Smooth muscle cell (in vitro differentiated cells): ENCODE data around the gene TMEM258. TPM values are rescaled to one million over a fixed set of nuclear protein-coding genes. Genes with fewer than 3 reads are reported as not detected.

ENCODE experiments used
- DNase-seq: peaks from one replicate; lab custom pipeline; 2025; ENCODE audit not compliant: unreplicated experiment; lab: John Stamatoyannopoulos, UW
- H2AFZ ChIP-seq: fragments of 200-600 bp; sonication (generic); 2 replicates; pipeline ENCODE4 v1.6.0; 2016; ENCODE audit warnings: antibody characterized with exemption, low read depth, mild to moderate bottlenecking
- H3F3A ChIP-seq: fragments of 200-600 bp; sonication (generic); 2 replicates; pipeline ENCODE4 v1.6.0; 2017; ENCODE audit warnings: antibody characterized with exemption, low read depth
- H3K27ac ChIP-seq: fragments of 200-600 bp; sonication (generic); 2 replicates; pipeline ENCODE4 v1.5.1; 2016; ENCODE audit warnings: low read depth, mild to moderate bottlenecking
- H3K27me3 ChIP-seq: fragments of 200-600 bp; sonication (generic); 2 replicates; pipeline ENCODE4 v1.6.1; 2016; ENCODE audit warnings: low read depth, mild to moderate bottlenecking
- H3K36me3 ChIP-seq: fragments of 200-600 bp; sonication (generic); 2 replicates; pipeline ENCODE4 v1.5.1; 2016; ENCODE audit warnings: low read depth
- H3K4me1 ChIP-seq: fragments of 200-600 bp; sonication (generic); 2 replicates; pipeline ENCODE4 v1.5.1; 2016; ENCODE audit warnings: low read depth
- H3K4me2 ChIP-seq: fragments of 200-600 bp; sonication (generic); 2 replicates; pipeline ENCODE4 v1.6.0; 2016; ENCODE audit warnings: mild to moderate bottlenecking
- H3K4me3 ChIP-seq: fragments of 200-600 bp; sonication (generic); 2 replicates; pipeline ENCODE4 v1.5.1; 2016; ENCODE audit warnings: mild to moderate bottlenecking
- H3K79me2 ChIP-seq: fragments of 200-600 bp; sonication (generic); 2 replicates; pipeline ENCODE4 v1.6.0; 2016; ENCODE audit warnings: low read depth, mild to moderate bottlenecking
- H3K9ac ChIP-seq: fragments of 200-600 bp; sonication (generic); 2 replicates; pipeline ENCODE4 v1.6.0; 2016; ENCODE audit warnings: low read depth
- H3K9me3 ChIP-seq: fragments of 200-600 bp; sonication (generic); replicated peaks from 2 replicates; pipeline ENCODE4 v1.5.1; 2016; ENCODE audit warnings: low read depth
- H4K20me1 ChIP-seq: fragments of 200-600 bp; sonication (generic); 2 replicates; pipeline ENCODE4 v1.6.0; 2016; ENCODE audit warnings: low read depth
- WGBS: methylation state at CpG from one replicate; pipeline ENCODE4 v1.1.7; 2016; ENCODE audit warnings: low lambda C conversion rate; 5-methylcytosine and 5-hydroxymethylcytosine counted together
- polyA plus RNA-seq: library from polyadenylated mRNA; unstranded; fragments of >200 nt; fragmentation: Nextera tagmentation; extraction: Ambion mirVana; gene quantifications from 2 replicates; pipeline ENCODE4 v1.2.1, GENCODE V29; 2016
- total RNA-seq: library from RNA; depleted of rRNA; stranded (reverse); fragments of >200 nt; gene quantifications from 2 replicates; pipeline ENCODE4 v1.2.3, GENCODE V29; 2014
- TF ChIP-seq, protein P1 (sequence below): fragments of 200-600 bp; sonication (generic); IDR thresholded peaks from 2 replicates; pipeline ENCODE4 v1.5.1; 2017; ENCODE audit warnings: borderline replicate concordance, mild to moderate bottlenecking, antibody characterized with exemption; ENCODE audit not compliant: insufficient read depth, poor library complexity, severe bottlenecking

The TMEM258 gene
- total and polyA plus RNA-seq, 2 experiments from 2014 or later, result 118 to 300 TPM

DNA sequence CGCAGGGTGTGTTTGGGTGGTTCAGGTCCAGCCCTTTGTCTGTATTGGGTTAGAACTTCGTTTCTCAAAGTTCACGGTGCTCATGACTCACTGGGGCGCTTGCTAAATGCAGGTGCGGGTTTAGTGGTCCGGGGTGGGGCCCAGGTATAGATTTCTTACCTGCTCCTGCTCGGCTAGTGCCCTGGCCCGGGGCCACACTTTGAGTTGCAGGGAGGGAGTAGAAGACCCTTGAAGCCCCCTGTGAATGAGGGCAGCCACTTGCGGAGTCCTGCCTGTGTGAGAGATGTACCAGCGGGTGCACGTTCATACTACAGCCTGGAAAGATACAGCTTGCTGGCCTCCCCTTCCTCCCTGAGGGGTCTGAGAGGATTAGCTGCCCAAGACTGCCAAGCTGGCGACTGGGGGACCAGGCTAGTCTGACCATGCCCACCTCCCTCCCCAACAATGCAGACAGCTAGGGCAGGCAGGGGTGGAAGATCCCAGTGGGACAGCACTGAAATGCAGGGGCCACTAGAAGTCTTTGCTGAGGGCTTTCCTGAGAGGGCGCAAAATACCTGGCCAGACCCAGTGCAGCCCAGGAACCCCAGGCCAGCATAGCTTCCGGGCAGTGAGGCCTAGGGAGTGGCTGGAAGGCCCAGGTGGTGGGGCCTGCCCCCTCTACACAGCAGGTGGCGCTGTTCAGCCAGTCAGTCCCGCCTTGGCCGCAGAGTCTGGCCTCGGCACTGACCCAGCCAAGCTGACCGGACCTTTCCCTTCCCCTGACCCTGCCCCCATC is 45.0 kb downstream of the TMEM258 start:
- Histone ChIP-seq H3K4me2 (no peak overlapping the region), H2AFZ (no peak overlapping the region), H3K4me1 (peaks cover 14% of the 10 kb centered on the region), H3K27ac (no peak overlapping the region), H4K20me1 (no peaks in the 10 kb centered on the region), H3K36me3 (no peaks in the 10 kb centered on the region), H3K27me3 (no peaks in the 10 kb centered on the region), H3K9me3 (no peaks in the 10 kb centered on the region), H3K79me2 (no peaks in the 10 kb centered on the region), H3F3A (peaks cover 8% of the 10 kb centered on the region), H3K9ac (no peak overlapping the region), H3K4me3 (no peak overlapping the region)
- DNase-seq, result peak; percentile 35
- 60% methylated on average over 19 of the region's 19 CpGs for WGBS
- TF ChIP-seq, protein P1, sequence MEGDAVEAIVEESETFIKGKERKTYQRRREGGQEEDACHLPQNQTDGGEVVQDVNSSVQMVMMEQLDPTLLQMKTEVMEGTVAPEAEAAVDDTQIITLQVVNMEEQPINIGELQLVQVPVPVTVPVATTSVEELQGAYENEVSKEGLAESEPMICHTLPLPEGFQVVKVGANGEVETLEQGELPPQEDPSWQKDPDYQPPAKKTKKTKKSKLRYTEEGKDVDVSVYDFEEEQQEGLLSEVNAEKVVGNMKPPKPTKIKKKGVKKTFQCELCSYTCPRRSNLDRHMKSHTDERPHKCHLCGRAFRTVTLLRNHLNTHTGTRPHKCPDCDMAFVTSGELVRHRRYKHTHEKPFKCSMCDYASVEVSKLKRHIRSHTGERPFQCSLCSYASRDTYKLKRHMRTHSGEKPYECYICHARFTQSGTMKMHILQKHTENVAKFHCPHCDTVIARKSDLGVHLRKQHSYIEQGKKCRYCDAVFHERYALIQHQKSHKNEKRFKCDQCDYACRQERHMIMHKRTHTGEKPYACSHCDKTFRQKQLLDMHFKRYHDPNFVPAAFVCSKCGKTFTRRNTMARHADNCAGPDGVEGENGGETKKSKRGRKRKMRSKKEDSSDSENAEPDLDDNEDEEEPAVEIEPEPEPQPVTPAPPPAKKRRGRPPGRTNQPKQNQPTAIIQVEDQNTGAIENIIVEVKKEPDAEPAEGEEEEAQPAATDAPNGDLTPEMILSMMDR, result peak; percentile 92

DNA sequence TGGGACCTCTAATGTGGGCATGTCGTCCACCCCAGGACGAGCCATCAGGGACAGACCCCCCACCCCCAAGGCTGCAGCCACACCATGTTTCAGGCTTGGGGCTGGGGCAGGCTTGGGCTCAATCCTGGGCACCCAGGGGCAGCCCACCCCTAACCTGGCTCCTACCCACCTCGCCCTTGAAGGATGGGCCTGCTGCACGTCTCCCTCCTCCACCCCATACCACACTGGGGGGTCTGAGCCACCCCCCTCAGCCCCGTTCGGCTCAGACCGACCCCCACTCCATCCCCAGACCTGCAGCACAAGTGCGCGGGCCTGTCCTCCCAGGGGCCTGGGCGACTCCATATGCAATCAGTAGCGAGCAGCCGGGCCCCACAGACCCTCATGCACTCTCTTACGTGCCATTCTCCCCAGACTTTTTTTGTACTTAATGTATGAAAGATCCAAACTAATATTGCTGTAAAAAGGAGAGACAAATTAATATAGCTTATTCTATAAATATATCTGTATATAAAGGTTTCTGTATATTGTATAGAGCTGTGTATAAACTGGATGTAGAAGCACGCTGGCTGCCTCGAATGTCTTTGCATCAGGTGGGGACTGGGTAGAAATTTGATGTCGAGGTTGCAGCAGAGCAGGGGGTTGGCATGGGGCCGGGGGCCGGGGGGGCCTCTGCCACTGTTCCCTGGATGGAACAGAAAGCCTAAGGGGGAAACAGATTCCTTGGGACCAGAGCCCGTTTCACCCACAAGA is 45.8 kb downstream of the TMEM258 start:
- Histone ChIP-seq H3K27me3 (no peaks in the 10 kb centered on the region), H3K36me3 (no peaks in the 10 kb centered on the region), H3K27ac (no peak overlapping the region), H3K9ac (no peak overlapping the region), H2AFZ (no peak overlapping the region), H4K20me1 (no peaks in the 10 kb centered on the region), H3K4me2 (no peak overlapping the region), H3K4me3 (no peak overlapping the region), H3F3A (peaks cover 8% of the 10 kb centered on the region), H3K79me2 (no peaks in the 10 kb centered on the region), H3K9me3 (no peaks in the 10 kb centered on the region), H3K4me1 (peaks cover 14% of the 10 kb centered on the region)
- TF ChIP-seq, protein P1, result no peak
- 86% methylated on average over 18 of the region's 19 CpGs for WGBS
- no peak for DNase-seq

DNA sequence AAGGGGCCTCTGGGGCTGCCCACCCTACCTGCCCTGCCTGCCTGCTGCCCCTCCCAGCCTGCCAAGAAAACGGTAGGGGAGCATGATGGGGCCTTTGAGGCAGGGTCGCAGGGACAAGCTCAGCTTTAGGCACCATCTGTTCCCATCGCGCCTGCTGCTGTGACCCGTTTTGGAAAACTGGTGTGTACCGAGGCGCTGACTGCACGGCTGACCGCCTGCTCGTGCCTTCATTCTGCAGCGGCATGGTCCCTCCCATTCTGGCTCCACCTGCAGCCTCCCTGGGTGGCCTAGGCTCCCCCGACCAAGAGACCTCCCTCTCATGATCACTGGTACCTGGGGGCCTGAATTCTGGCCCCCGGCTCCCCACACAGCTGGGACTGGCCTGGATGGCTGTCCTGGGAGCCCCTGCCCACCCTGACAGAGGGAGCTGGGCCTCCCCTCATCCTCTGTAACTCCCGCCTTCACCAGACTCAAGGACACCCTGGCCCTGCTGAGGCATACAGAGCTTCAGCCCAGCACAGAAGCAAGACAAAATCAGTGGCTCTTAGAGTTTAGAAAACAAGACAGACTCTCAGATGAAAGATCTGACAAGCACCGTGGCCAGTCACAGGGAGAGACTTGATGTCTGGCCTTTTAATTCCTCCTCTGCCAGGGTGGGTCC is 46.5 kb downstream of the TMEM258 start:
- no peak for DNase-seq
- 81% methylated on average over 11 of the region's 15 CpGs for WGBS
- Histone ChIP-seq H3K79me2 (no peaks in the 10 kb centered on the region), H4K20me1 (no peaks in the 10 kb centered on the region), H3K9ac (no peak overlapping the region), H3K36me3 (no peaks in the 10 kb centered on the region), H3K27ac (no peak overlapping the region), H3K27me3 (no peaks in the 10 kb centered on the region), H3K4me1 (peaks cover 14% of the 10 kb centered on the region), H2AFZ (no peak overlapping the region), H3K9me3 (no peaks in the 10 kb centered on the region), H3K4me3 (no peak overlapping the region), H3F3A (peaks cover 5% of the 10 kb centered on the region), H3K4me2 (no peak overlapping the region)
- TF ChIP-seq, protein P1, result no peak
